Body of pancreas (tissue), 4 donors: ENCODE results near the gene VRK1. TPM values are rescaled to one million over a fixed set of nuclear protein-coding genes. Genes with fewer than 3 reads are reported as not detected.
"Not testable (repeated sequence)": the region's sequence is repeated elsewhere in the genome, so short reads cannot be mapped to it uniquely, and the experiment has no call there.

Experiments used
- ATAC-seq: fragments of 150-250 bp; one replicate; pipeline ENCODE4 v1.9.1; 2016
- DNase-seq, 4 donors: peaks; one replicate each; pipeline ENCODE4 v3.0.0-alpha.2; 2019
- H3K27ac ChIP-seq, 4 donors: fragments of 200-600 bp; sonication (generic); 1 replicate in 3 of 4; 2 replicates in 1 of 4; pipeline versions ENCODE4 v1.5.1 to v1.6.1; 2016 to 2019; ENCODE audit warnings: mild to moderate bottlenecking in 1 of 4, mixed read lengths in 1 of 4, moderate library complexity in 1 of 4
- H3K27me3 ChIP-seq, 2 donors: fragments of 200-600 bp; sonication (generic); one replicate each; pipeline ENCODE4 v1.6.0; 2016; ENCODE audit warnings: mild to moderate bottlenecking in 1 of 2
- H3K36me3 ChIP-seq, 2 donors: fragments of 200-600 bp; sonication (generic); replicated peaks in 1 of 2; 2 replicates each; pipeline ENCODE4 v1.5.1; 2016; ENCODE audit warnings: low read depth in 2 of 2; ENCODE audit not compliant: insufficient read depth in 1 of 2
- H3K4me1 ChIP-seq: fragments of 200-600 bp; sonication (generic); one replicate; pipeline ENCODE4 v1.6.0; 2016
- H3K4me3 ChIP-seq, 2 donors: fragments of 200-600 bp; sonication (generic); 1 replicate in 1 of 2; 2 replicates in 1 of 2; pipeline ENCODE4 v1.5.1; 2016 to 2019
- H3K9me3 ChIP-seq, 3 donors: fragments of 200-600 bp; sonication (generic); 1 replicate in 2 of 3; 2 replicates in 1 of 3; pipeline ENCODE4 v1.5.1; 2016
- POLR2A ChIP-seq, 3 donors: fragments of 450-650 bp; IDR thresholded peaks; one replicate each; pipeline ENCODE4 v1.6.1; 2016; ENCODE audit warnings: antibody characterized with exemption in 3 of 3, mild to moderate bottlenecking in 2 of 3
- WGBS, 2 donors: methylation state at CpG; one replicate each; pipeline ENCODE4 v1.1.5; 2017; 5-methylcytosine and 5-hydroxymethylcytosine counted together
- intact Hi-C: fragments of 100-400 bp; cut with DNase I; formaldehyde crosslinking; loops from one replicate; pipeline ENCODE4 v1.15.1; 2023
- total RNA-seq, 2 donors: library from RNA; depleted of rRNA; stranded (reverse); fragments of >200 nt; gene quantifications; one replicate each; pipeline ENCODE4 v1.1.0, GENCODE V29; 2016
- TF ChIP-seq, protein P1 (sequence below), 7 experiments: fragments of 450-650 bp in 4 of 7; fragments of 200-600 bp in 3 of 7; sonication (generic) in 3 of 7; IDR thresholded peaks; one replicate each; pipeline ENCODE4 v1.5.1; 2016 to 2019; ENCODE audit warnings: antibody characterized with exemption in 7 of 7

The VRK1 gene
- total RNA-seq, 2 donors from 2014 or later = 5.6 to 10.4 TPM

DNA sequence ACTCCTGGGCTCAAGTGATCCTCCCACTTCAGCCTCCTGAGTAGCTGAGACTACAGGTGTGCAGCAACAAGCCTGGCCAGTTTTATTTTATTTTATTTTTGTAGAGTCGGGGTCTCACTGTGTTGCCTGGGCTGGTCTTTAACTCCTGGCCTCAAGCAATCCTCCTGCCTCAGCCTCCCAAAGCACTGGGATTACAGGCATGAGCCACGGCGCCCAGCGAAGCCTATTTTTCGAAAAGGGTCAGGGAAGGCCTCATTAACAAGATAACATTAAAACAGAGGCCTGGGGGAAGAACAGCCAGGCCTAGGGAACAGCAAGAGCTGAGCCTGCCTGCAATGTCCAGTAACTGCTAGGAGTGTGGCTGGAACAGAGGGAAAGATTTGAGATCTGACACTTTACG is 36.1 kb upstream of the VRK1 start:
- H3K4me1 ChIP-seq = no peaks in the 10 kb centered on the region
- DNase-seq (no peak), ATAC-seq (no peak)
- no peaks in the 10 kb centered on the region for H3K9me3 ChIP-seq
- H3K27ac ChIP-seq = no peak overlapping the region
- no peaks in the 10 kb centered on the region for H3K27me3 ChIP-seq
- TF ChIP-seq, protein P1, sequence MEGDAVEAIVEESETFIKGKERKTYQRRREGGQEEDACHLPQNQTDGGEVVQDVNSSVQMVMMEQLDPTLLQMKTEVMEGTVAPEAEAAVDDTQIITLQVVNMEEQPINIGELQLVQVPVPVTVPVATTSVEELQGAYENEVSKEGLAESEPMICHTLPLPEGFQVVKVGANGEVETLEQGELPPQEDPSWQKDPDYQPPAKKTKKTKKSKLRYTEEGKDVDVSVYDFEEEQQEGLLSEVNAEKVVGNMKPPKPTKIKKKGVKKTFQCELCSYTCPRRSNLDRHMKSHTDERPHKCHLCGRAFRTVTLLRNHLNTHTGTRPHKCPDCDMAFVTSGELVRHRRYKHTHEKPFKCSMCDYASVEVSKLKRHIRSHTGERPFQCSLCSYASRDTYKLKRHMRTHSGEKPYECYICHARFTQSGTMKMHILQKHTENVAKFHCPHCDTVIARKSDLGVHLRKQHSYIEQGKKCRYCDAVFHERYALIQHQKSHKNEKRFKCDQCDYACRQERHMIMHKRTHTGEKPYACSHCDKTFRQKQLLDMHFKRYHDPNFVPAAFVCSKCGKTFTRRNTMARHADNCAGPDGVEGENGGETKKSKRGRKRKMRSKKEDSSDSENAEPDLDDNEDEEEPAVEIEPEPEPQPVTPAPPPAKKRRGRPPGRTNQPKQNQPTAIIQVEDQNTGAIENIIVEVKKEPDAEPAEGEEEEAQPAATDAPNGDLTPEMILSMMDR (IDR thresholded peaks at IDR 0.05) = no peak
- no peak for TF ChIP-seq POLR2A (IDR thresholded peaks at IDR 0.05)
- intact Hi-C loops = no loop called here
- no peaks in the 10 kb centered on the region for H3K36me3 ChIP-seq
- H3K4me3 ChIP-seq = no peak overlapping the region
- 61 to 82% methylated on average over 6 of the region's 6 CpGs for WGBS, 2 donors

DNA sequence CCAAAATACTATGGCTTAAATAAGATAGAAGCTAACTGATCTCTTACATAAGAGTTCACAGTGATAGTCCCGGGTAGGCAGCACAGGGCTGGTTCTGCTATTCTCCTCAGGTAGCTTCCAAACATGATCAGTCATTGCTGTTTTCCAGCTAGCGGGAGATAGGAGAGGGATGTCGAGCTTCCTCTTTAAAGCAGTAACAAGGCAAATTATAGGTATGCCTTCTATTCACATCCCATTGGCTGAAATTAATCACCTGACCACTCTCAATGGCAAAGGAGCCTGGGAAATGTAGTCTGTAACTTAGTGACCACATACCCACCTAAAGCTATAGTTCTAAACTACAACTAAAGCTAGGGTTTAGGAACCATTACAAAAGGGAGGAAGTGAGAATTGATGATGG is 34.5 kb upstream of the VRK1 start:
- Histone ChIP-seq H3K4me1 (no peaks in the 10 kb centered on the region), H3K36me3 (no peaks in the 10 kb centered on the region), H3K27me3 (no peaks in the 10 kb centered on the region), H3K4me3 (no peak overlapping the region), H3K9me3 (no peaks in the 10 kb centered on the region), H3K27ac (no peak overlapping the region)
- peak; percentile 67 for ATAC-seq
- DNase-seq = peak in 2 of 4 donors; percentile 9 to 32
- intact Hi-C loops = no loop called here
- TF ChIP-seq, protein P1 (IDR thresholded peaks at IDR 0.05) = no peak
- TF ChIP-seq POLR2A (IDR thresholded peaks at IDR 0.05) = no peak
- WGBS, 2 donors = 3 to 8% methylated on average over 3 of the region's 3 CpGs

DNA sequence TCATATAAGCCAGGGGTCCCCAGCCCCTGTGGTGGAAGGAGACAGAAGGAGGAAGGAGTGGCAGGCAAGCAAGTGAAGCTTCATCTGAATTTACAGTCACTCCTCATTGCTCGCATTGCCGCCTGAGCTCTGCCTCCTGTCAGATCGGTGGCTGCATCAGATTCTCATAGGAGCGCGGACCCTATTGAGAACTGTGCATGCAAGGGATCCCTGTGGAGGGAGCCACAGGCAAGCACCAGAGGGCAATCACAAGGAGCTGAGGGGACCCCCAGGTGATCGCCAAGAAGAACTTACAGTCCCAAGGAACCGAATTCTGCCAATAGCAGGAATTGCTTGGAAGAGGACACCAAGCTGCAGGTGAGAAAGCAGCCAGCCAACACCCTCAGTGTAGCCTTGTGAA is 33.2 kb upstream of the VRK1 start:
- H3K27ac ChIP-seq = no peak overlapping the region
- no peaks in the 10 kb centered on the region for H3K27me3 ChIP-seq
- no peak overlapping the region for H3K4me3 ChIP-seq
- no peak for ATAC-seq
- intact Hi-C loops = no loop called here
- WGBS, 2 donors = 72% methylated on average over 6 to 7 of the region's 7 CpGs
- H3K36me3 ChIP-seq = no peaks in the 10 kb centered on the region
- TF ChIP-seq, protein P1 (IDR thresholded peaks at IDR 0.05) = no peak
- no peak for TF ChIP-seq POLR2A (IDR thresholded peaks at IDR 0.05)
- no peaks in the 10 kb centered on the region for H3K9me3 ChIP-seq
- no peak for DNase-seq
- H3K4me1 ChIP-seq = no peaks in the 10 kb centered on the region

DNA sequence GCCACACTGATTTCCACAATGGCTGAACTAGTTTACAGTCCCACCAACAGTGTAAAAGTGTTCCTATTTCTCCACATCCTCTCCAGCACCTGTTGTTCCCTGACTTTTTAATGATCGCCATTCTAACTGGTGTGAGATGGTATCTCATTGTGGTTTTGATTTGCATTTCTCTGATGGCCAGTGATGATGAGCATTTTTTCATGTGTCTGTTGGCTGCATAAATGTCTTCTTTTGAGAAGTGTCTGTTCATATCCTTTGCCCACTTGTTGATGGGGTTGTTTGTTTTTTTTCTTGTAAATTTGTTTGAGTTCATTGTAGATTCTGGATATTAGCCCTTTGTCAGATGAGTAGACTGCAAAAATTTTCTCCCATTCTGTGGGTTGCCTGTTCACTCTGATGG is 32.0 kb upstream of the VRK1 start:
- H3K4me3 ChIP-seq, ATAC-seq, H3K27me3 ChIP-seq, H3K9me3 ChIP-seq, intact Hi-C loops, DNase-seq, H3K27ac ChIP-seq, H3K36me3 ChIP-seq, H3K4me1 ChIP-seq: not testable (repeated sequence)
- 100% methylated on average over 1 of the region's 1 CpG; no CpG with 5 or more reads in 1 of the 2 donors for WGBS, 2 donors

DNA sequence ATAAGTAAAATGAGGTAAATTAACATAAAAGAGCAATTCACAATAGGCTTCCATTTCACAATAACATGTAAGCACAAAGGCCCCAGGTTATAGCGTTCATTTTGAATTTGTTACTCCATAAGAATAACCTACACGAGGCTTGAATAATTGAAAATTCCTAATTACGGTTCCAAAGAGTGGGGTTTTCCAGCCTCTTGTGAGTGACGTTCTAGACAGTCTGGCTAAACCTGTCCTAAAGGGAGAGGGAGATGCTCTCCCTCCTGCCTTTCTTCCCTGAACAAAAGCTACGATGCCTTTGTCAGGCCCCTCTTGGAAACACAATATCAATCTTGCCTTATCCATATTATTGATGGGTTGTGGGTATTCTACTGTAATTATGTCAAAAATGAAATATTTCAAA is 24.3 kb upstream of the VRK1 start:
- Histone ChIP-seq H3K27me3 (no peaks in the 10 kb centered on the region), H3K27ac (no peak overlapping the region), H3K9me3 (no peaks in the 10 kb centered on the region), H3K4me3 (no peak overlapping the region), H3K4me1 (no peaks in the 10 kb centered on the region), H3K36me3 (no peaks in the 10 kb centered on the region)
- TF ChIP-seq, protein P1 (IDR thresholded peaks at IDR 0.05) = no peak
- TF ChIP-seq POLR2A (IDR thresholded peaks at IDR 0.05) = no peak
- intact Hi-C loops = no loop called here
- 70 to 72% methylated on average over 5 of the region's 5 CpGs for WGBS, 2 donors
- ATAC-seq (no peak), DNase-seq (no peak)
